HCT116 (cell line): ENCODE data around the gene HLA-DRA. TPM values are rescaled to one million over a fixed set of nuclear protein-coding genes. Genes with fewer than 3 reads are reported as not detected.

ENCODE experiments used
- ATAC-seq: fragments of 200-7000 bp; cut with Tn5 transposase; 2 replicates; pipeline ENCODE4 v1.9.1; 2020; ENCODE audit warnings: mild to moderate bottlenecking, moderate library complexity
- BruUV-seq: library from RNA; stranded (reverse); fragments of 400-500 nt; replicated peaks from 2 replicates; lab custom pipeline; 2021; lab: Mats Ljungman, UMichigan
- CTCF ChIA-PET: fragments of 300-600 bp; sonication (Branson Sonifier 250); formaldehyde crosslinking; loops from one replicate; lab custom pipeline; 2021; ENCODE audit warnings: antibody characterized with exemption; lab: Charles Lee
- POLR2A ChIA-PET: fragments of 300-600, 350-600 bp; sonication (Branson Sonifier 250); formaldehyde crosslinking; loops from one replicate; lab custom pipeline; 2021; ENCODE audit warnings: antibody characterized with exemption; lab: Charles Lee
- RAD21 ChIA-PET, 2 experiments: fragments of 300-600 bp; sonication (Branson Sonifier 250); formaldehyde crosslinking; loops; one replicate each; lab custom pipeline; 2023; ENCODE audit warnings: low total read pairs in 2 of 2; ENCODE audit not compliant: uncharacterized antibody in 2 of 2, unreplicated experiment in 2 of 2, low non-redundant PET in 1 of 2; lab: Charles Lee
- DNase-seq: peaks from one replicate; pipeline ENCODE4 v3.0.0-alpha.2; 2010; ENCODE audit warnings: low read depth, low spot score
- H2AFZ ChIP-seq: fragments of 200-600 bp; shearing (Covaris generic), sonication (generic); 2 replicates; pipeline ENCODE4 v1.6.1; 2017; ENCODE audit warnings: low read depth, mixed run types, mixed read lengths, antibody characterized with exemption, low read length; ENCODE audit not compliant: poor library complexity, severe bottlenecking
- H3K27ac ChIP-seq: 2 replicates; pipeline ENCODE4 v1.5.1; 2012; ENCODE audit warnings: low read depth, low read length
- H3K27me3 ChIP-seq: fragments of 200-600 bp; sonication (generic); 2 replicates; pipeline ENCODE4 v1.6.1; 2016; ENCODE audit warnings: mixed run types, low read length, mixed read lengths; ENCODE audit not compliant: insufficient read depth
- H3K36me3 ChIP-seq, 2 experiments: fragments of 200-500 bp in 1 of 2; fragments of 200-600 bp in 1 of 2; sonication (Bioruptor generic) in 1 of 2; sonication (generic) in 1 of 2; 2 replicates each; pipeline versions ENCODE4 v1.5.1 to v1.6.1; 2014 to 2016; ENCODE audit warnings: low read length in 2 of 2, inconsistent platforms in 1 of 2, mixed read lengths in 1 of 2, mixed run types in 1 of 2; ENCODE audit not compliant: insufficient read depth in 2 of 2, control insufficient read depth in 1 of 2
- H3K4me1 ChIP-seq, 2 experiments: fragments of 200-600 bp in 1 of 2; sonication (generic) in 1 of 2; 2 replicates each; pipeline versions ENCODE4 v1.5.1 to v1.6.1; 2012 to 2017; ENCODE audit warnings: low read length in 2 of 2, inconsistent platforms in 1 of 2, mild to moderate bottlenecking in 1 of 2, mixed read lengths in 1 of 2, mixed run types in 1 of 2, moderate library complexity in 1 of 2; ENCODE audit not compliant: insufficient read depth in 2 of 2, control insufficient read depth in 1 of 2
- H3K4me2 ChIP-seq: fragments of 200-600 bp; sonication (generic); 2 replicates; pipeline ENCODE4 v1.6.1; 2017; ENCODE audit warnings: mixed run types, low read length, mixed read lengths
- H3K4me3 ChIP-seq, 2 experiments: fragments of 200-600 bp in 1 of 2; sonication (generic) in 1 of 2; replicated peaks in 1 of 2; 2 replicates each; pipeline ENCODE4 v1.5.1; 2011 to 2016; ENCODE audit warnings: low read length in 2 of 2, control low read depth in 1 of 2, low read depth in 1 of 2, mild to moderate bottlenecking in 1 of 2, mixed read lengths in 1 of 2, mixed run types in 1 of 2
- H3K79me2 ChIP-seq: fragments of 200-600 bp; sonication (generic); 2 replicates; pipeline ENCODE4 v1.6.1; 2017; ENCODE audit warnings: mild to moderate bottlenecking, mixed run types, low read length, moderate library complexity, mixed read lengths; ENCODE audit not compliant: insufficient read depth
- H3K9ac ChIP-seq: fragments of 200-600 bp; sonication (generic); 2 replicates; pipeline ENCODE4 v1.6.1; 2016; ENCODE audit warnings: low read length, mixed read lengths
- H3K9me2 ChIP-seq: fragments of 200-600 bp; sonication (generic), shearing (Covaris generic); 2 replicates; pipeline ENCODE4 v1.6.1; 2017; ENCODE audit warnings: mixed run types, mild to moderate bottlenecking, moderate library complexity; ENCODE audit not compliant: insufficient read depth
- H3K9me3 ChIP-seq, 2 experiments: fragments of 200-500 bp in 1 of 2; fragments of 200-600 bp in 1 of 2; sonication (Bioruptor generic) in 1 of 2; sonication (generic) in 1 of 2; 2 replicates each; pipeline ENCODE4 v1.6.1; 2014 to 2017; ENCODE audit warnings: low read length in 2 of 2, mixed read lengths in 2 of 2, inconsistent platforms in 1 of 2, low read depth in 1 of 2, mild to moderate bottlenecking in 1 of 2, mixed run types in 1 of 2, moderate library complexity in 1 of 2; ENCODE audit not compliant: control insufficient read depth in 1 of 2, insufficient read depth in 1 of 2
- H4K20me1 ChIP-seq: fragments of 200-600 bp; sonication (generic), shearing (Covaris generic); 2 replicates; pipeline ENCODE4 v1.6.1; 2017; ENCODE audit warnings: mixed run types, mild to moderate bottlenecking, moderate library complexity; ENCODE audit not compliant: insufficient read depth
- POLR2A ChIP-seq: IDR thresholded peaks from 2 replicates; pipeline ENCODE4 v1.7.0; 2011; ENCODE audit warnings: borderline replicate concordance; ENCODE audit not compliant: insufficient read depth, insufficient read length; ENCODE audit errors: extremely low read depth
- POLR2AphosphoS5 ChIP-seq: IDR thresholded peaks from 2 replicates; pipeline ENCODE4 v1.6.1; 2011; ENCODE audit warnings: mild to moderate bottlenecking, low read depth, low read length, moderate library complexity
- SIN3A ChIP-seq: IDR thresholded peaks from 2 replicates; pipeline ENCODE4 v1.6.1; 2012; ENCODE audit warnings: low read depth
- SP1 ChIP-seq: IDR thresholded peaks from 2 replicates; pipeline ENCODE4 v1.6.1; 2012; ENCODE audit warnings: low read depth
- TCF7L2 ChIP-seq: IDR thresholded peaks from 2 replicates; pipeline ENCODE4 v1.7.0; 2011; ENCODE audit warnings: borderline replicate concordance, inconsistent platforms; ENCODE audit not compliant: insufficient read depth, insufficient read length; ENCODE audit errors: extremely low read depth
- YY1 ChIP-seq: IDR thresholded peaks from 2 replicates; pipeline ENCODE4 v1.6.1; 2011; ENCODE audit warnings: low read length, low read depth, moderate library complexity, mild to moderate bottlenecking; ENCODE audit not compliant: insufficient replicate concordance; ENCODE audit errors: extremely low read depth
- ZFX ChIP-seq: fragments of 450-650 bp; IDR thresholded peaks from 2 replicates; pipeline ENCODE4 v1.6.1; 2017
- intact Hi-C: fragments of 100-400 bp; cut with micrococcal nuclease; formaldehyde crosslinking; loops from 2 replicates; pipeline ENCODE4 v1.10.0; 2022
- total RNA-seq: library from RNA; stranded (reverse); gene quantifications from one replicate; pipeline ENCODE4 v1.2.1, GENCODE V29; 2021; ENCODE audit not compliant: unreplicated experiment
- TF ChIP-seq, protein P1 (sequence below): IDR thresholded peaks from 2 replicates; pipeline ENCODE4 v1.6.1; 2011; ENCODE audit warnings: mild to moderate bottlenecking, low read length, moderate library complexity; ENCODE audit not compliant: insufficient replicate concordance; ENCODE audit errors: extremely low read depth
- TF ChIP-seq, protein P2 (sequence below): IDR thresholded peaks from 2 replicates; pipeline ENCODE4 v1.6.1; 2012
- TF ChIP-seq, protein P3 (sequence below): IDR thresholded peaks from 2 replicates; pipeline ENCODE4 v1.6.1; 2012; ENCODE audit warnings: low read depth
- TF ChIP-seq, protein P4 (sequence below), 3 experiments: fragments of 200-600 bp in 1 of 3; sonication (generic) in 1 of 3; IDR thresholded peaks in 2 of 3; conservative IDR thresholded peaks in 1 of 3; 2 replicates each; pipeline ENCODE4 v1.5.1; 2012 to 2017; ENCODE audit warnings: low read depth in 2 of 3, low read length in 2 of 3, antibody characterized with exemption in 1 of 3, borderline replicate concordance in 1 of 3, control low read depth in 1 of 3, mild to moderate bottlenecking in 1 of 3, mixed read lengths in 1 of 3, mixed run types in 1 of 3, moderate library complexity in 1 of 3; ENCODE audit not compliant: insufficient read depth in 1 of 3

HLA-DRA gene
- total RNA-seq, 1 experiment from 2014 or later: 4.7 TPM

DNA sequence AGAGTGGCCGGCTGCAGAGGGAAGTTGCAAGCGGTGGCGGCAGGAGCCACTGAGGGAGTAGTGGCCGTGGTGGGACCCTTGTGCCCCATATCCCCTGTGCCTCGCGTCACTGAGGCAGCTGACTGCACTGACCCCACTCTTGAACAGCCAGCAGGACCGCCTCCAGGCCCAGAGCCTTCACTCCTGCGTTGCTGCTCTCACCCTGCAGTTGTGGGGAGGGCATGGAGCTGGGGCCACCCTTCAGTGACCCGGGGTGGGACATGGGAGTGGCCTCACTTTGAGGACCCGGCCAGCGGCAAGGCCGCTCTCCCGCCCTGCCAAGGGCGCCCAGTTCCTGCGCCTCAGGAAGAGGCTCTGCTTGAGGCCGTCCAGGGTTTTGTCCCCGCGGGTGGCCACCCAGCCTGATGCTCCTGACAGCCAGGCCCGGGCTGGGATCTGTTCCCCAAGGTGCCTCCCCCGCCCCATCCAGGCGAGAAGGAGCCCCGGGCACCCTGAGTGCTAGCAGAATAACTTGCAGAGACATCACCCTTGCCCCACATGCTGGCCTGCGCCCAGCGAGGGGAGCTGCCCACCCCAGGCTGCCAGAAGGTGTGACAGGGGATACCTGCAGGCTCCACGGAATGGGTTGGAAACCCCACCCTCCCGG, 44.4 kb downstream of the HLA-DRA start:
- no TSS peak for BruUV-seq
- no peaks in the 10 kb centered on the region for H3K9me3 ChIP-seq
- H3K36me3 ChIP-seq: no peaks in the 10 kb centered on the region
- no peak overlapping the region for H3K4me3 ChIP-seq
- POLR2A ChIA-PET: no interaction called here
- H3K27ac ChIP-seq: no peak overlapping the region
- no peak for DNase-seq
- RAD21 ChIA-PET: no interaction called here
- no peak overlapping the region for H2AFZ ChIP-seq
- ATAC-seq: no peak
- no peaks in the 10 kb centered on the region for H4K20me1 ChIP-seq
- no peaks in the 10 kb centered on the region for H3K9me2 ChIP-seq
- CTCF ChIA-PET: no interaction called here
- no peaks in the 10 kb centered on the region for H3K27me3 ChIP-seq
- no peak overlapping the region for H3K4me2 ChIP-seq
- no peak overlapping the region for H3K9ac ChIP-seq
- H3K4me1 ChIP-seq: no peaks in the 10 kb centered on the region
- H3K79me2 ChIP-seq: no peaks in the 10 kb centered on the region
- TF ChIP-seq SIN3A (no peak), SP1 (no peak)
- TF ChIP-seq, protein P1, sequence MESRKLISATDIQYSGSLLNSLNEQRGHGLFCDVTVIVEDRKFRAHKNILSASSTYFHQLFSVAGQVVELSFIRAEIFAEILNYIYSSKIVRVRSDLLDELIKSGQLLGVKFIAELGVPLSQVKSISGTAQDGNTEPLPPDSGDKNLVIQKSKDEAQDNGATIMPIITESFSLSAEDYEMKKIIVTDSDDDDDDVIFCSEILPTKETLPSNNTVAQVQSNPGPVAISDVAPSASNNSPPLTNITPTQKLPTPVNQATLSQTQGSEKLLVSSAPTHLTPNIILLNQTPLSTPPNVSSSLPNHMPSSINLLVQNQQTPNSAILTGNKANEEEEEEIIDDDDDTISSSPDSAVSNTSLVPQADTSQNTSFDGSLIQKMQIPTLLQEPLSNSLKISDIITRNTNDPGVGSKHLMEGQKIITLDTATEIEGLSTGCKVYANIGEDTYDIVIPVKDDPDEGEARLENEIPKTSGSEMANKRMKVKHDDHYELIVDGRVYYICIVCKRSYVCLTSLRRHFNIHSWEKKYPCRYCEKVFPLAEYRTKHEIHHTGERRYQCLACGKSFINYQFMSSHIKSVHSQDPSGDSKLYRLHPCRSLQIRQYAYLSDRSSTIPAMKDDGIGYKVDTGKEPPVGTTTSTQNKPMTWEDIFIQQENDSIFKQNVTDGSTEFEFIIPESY: no peak
- TF ChIP-seq, protein P2, sequence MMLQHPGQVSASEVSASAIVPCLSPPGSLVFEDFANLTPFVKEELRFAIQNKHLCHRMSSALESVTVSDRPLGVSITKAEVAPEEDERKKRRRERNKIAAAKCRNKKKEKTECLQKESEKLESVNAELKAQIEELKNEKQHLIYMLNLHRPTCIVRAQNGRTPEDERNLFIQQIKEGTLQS: no peak
- intact Hi-C loops: no loop called here

DNA sequence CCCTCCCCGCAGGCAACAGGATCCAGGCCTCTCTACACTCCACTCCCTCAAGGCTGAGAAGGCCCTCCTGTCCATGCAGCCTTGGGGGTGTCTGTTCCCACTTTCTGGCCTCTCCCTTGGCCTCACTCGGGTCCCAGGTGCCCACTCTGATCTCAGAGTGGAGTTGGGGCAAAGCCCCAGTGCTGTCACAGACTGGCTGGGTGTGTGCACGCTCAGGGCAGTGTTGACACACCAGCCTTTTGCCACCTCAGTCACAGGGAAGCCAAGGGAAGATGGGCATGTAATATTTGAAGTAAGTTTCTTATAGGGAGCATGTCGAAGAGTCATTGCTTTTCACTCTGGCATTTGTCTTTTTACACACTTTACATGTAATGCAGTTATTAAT, 44.9 kb downstream of the HLA-DRA start:
- no peak for ATAC-seq
- TF ChIP-seq POLR2A: no peak
- no peak for TF ChIP-seq YY1
- no peak for TF ChIP-seq TCF7L2
- no peak for TF ChIP-seq ZFX
- TF ChIP-seq SP1: no peak
- TF ChIP-seq, protein P3, sequence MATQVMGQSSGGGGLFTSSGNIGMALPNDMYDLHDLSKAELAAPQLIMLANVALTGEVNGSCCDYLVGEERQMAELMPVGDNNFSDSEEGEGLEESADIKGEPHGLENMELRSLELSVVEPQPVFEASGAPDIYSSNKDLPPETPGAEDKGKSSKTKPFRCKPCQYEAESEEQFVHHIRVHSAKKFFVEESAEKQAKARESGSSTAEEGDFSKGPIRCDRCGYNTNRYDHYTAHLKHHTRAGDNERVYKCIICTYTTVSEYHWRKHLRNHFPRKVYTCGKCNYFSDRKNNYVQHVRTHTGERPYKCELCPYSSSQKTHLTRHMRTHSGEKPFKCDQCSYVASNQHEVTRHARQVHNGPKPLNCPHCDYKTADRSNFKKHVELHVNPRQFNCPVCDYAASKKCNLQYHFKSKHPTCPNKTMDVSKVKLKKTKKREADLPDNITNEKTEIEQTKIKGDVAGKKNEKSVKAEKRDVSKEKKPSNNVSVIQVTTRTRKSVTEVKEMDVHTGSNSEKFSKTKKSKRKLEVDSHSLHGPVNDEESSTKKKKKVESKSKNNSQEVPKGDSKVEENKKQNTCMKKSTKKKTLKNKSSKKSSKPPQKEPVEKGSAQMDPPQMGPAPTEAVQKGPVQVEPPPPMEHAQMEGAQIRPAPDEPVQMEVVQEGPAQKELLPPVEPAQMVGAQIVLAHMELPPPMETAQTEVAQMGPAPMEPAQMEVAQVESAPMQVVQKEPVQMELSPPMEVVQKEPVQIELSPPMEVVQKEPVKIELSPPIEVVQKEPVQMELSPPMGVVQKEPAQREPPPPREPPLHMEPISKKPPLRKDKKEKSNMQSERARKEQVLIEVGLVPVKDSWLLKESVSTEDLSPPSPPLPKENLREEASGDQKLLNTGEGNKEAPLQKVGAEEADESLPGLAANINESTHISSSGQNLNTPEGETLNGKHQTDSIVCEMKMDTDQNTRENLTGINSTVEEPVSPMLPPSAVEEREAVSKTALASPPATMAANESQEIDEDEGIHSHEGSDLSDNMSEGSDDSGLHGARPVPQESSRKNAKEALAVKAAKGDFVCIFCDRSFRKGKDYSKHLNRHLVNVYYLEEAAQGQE: no peak
- no peak for TF ChIP-seq POLR2AphosphoS5
- TF ChIP-seq, protein P4, sequence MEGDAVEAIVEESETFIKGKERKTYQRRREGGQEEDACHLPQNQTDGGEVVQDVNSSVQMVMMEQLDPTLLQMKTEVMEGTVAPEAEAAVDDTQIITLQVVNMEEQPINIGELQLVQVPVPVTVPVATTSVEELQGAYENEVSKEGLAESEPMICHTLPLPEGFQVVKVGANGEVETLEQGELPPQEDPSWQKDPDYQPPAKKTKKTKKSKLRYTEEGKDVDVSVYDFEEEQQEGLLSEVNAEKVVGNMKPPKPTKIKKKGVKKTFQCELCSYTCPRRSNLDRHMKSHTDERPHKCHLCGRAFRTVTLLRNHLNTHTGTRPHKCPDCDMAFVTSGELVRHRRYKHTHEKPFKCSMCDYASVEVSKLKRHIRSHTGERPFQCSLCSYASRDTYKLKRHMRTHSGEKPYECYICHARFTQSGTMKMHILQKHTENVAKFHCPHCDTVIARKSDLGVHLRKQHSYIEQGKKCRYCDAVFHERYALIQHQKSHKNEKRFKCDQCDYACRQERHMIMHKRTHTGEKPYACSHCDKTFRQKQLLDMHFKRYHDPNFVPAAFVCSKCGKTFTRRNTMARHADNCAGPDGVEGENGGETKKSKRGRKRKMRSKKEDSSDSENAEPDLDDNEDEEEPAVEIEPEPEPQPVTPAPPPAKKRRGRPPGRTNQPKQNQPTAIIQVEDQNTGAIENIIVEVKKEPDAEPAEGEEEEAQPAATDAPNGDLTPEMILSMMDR (IDR thresholded peaks at IDR 0.05 in 2 of 3, conservative IDR thresholded peaks at IDR 0.05 in 1 of 3; ENCODE audit: borderline replicate concordance in 1 of 3, insufficient read depth in 1 of 3, low read depth in 2 of 3, low read length in 2 of 3): no peak

More for the DNA sequence above, 44.9 kb downstream of the HLA-DRA start:
- intact Hi-C loops: no loop called here
- H3K79me2 ChIP-seq: no peaks in the 10 kb centered on the region
- H3K9me2 ChIP-seq: no peaks in the 10 kb centered on the region
- no peak for DNase-seq
- RAD21 ChIA-PET: no interaction called here
- no peak overlapping the region for H2AFZ ChIP-seq
- H3K9ac ChIP-seq: no peak overlapping the region
- no TSS peak for BruUV-seq
- no peak overlapping the region for H3K4me2 ChIP-seq
- no peaks in the 10 kb centered on the region for H3K27me3 ChIP-seq
- H3K4me3 ChIP-seq: no peak overlapping the region
- no peaks in the 10 kb centered on the region for H3K36me3 ChIP-seq
- CTCF ChIA-PET: no interaction called here
- POLR2A ChIA-PET: no interaction called here
- H4K20me1 ChIP-seq: no peaks in the 10 kb centered on the region
- H3K27ac ChIP-seq: no peak overlapping the region
- H3K4me1 ChIP-seq: no peaks in the 10 kb centered on the region
- no peaks in the 10 kb centered on the region for H3K9me3 ChIP-seq
